GM19023 (cell line): ENCODE data around the gene CD300LG.
A peak's percentile ranks its signal among the peaks of the same experiment; 100 is the strongest.
"Not testable (repeated sequence)": the region's sequence is repeated elsewhere in the genome, so short reads cannot be mapped to it uniquely, and the experiment has no call there.

Experiments
- ATAC-seq: cut with Tn5 transposase; IDR thresholded peaks from one replicate; pipeline ENCODE4 v1.9.1; 2021; ENCODE audit warnings: mild to moderate bottlenecking, moderate library complexity; ENCODE audit not compliant: unreplicated experiment

The CD300LG gene

GRCh38 chr17:43877451-43878155 is 30.6 kb downstream of the CD300LG start:
- ATAC-seq = no peak

GRCh38 chr17:43878260-43879175 is 31.5 kb downstream of the CD300LG start:
- ATAC-seq = peak; percentile 50

GRCh38 chr17:43879723-43880419 is 32.9 kb downstream of the CD300LG start:
- no peak for ATAC-seq

- no peak for ATAC-seq
These were observed 33.5 kb downstream of the CD300LG start for GRCh38 chr17:43880420-43880991.

- ATAC-seq = no peak
These were observed 34.2 kb downstream of the CD300LG start for GRCh38 chr17:43881181-43881580.

- no peak for ATAC-seq
These were observed 35.0 kb downstream of the CD300LG start for GRCh38 chr17:43881758-43882505.

- ATAC-seq = no peak
These were observed 35.9 kb downstream of the CD300LG start for GRCh38 chr17:43882761-43883415.

- ATAC-seq = no peak
These were observed 41.6 kb downstream of the CD300LG start for GRCh38 chr17:43888548-43888947.

- no peak for ATAC-seq
These were observed 43.3 kb downstream of the CD300LG start for GRCh38 chr17:43890240-43890639.

- ATAC-seq = no peak
These were observed 45.1 kb downstream of the CD300LG start for GRCh38 chr17:43891851-43892646.

GRCh38 chr17:43892647-43892952 is 45.6 kb downstream of the CD300LG start:
- ATAC-seq = no peak

GRCh38 chr17:43894494-43894893 is 47.5 kb downstream of the CD300LG start:
- not testable (repeated sequence) for ATAC-seq

GRCh38 chr17:43897831-43898230 is 50.9 kb downstream of the CD300LG start:
- ATAC-seq = no peak

- no peak for ATAC-seq
These were observed 51.5 kb downstream of the CD300LG start for GRCh38 chr17:43898446-43898845.

- peak; percentile 73 for ATAC-seq
These were observed 53.3 kb downstream of the CD300LG start for GRCh38 chr17:43900183-43900857.

GRCh38 chr17:43900858-43901754 is 54.1 kb downstream of the CD300LG start:
- ATAC-seq = no peak

- no peak for ATAC-seq
These were observed 55.0 kb downstream of the CD300LG start for GRCh38 chr17:43901861-43902589.
